HG03196 (cell line): ENCODE measurements around the gene PRKAR1B.

Experiments
- ATAC-seq: cut with Tn5 transposase; IDR thresholded peaks from one replicate; pipeline ENCODE4 v1.9.1; 2021; ENCODE audit not compliant: unreplicated experiment

PRKAR1B gene

GRCh38 chr7:698515-699475 lies 28.3 kb downstream of the PRKAR1B start:
- ATAC-seq = no peak

GRCh38 chr7:696812-697551 lies 30.1 kb downstream of the PRKAR1B start:
- ATAC-seq = no peak

GRCh38 chr7:696426-696811 lies 30.7 kb downstream of the PRKAR1B start:
- no peak for ATAC-seq

GRCh38 chr7:693280-693679 lies 33.8 kb downstream of the PRKAR1B start:
- ATAC-seq = no peak

GRCh38 chr7:691361-692045 lies 35.6 kb downstream of the PRKAR1B start:
- ATAC-seq = no peak

- ATAC-seq = no peak
Measured at GRCh38 chr7:690478-691360, 36.4 kb downstream of the PRKAR1B start.

GRCh38 chr7:685540-685939 lies 41.5 kb downstream of the PRKAR1B start:
- no peak for ATAC-seq

- ATAC-seq = no peak
Measured at GRCh38 chr7:684416-684815, 42.7 kb downstream of the PRKAR1B start.

- no peak for ATAC-seq
Measured at GRCh38 chr7:683526-684205, 43.4 kb downstream of the PRKAR1B start.

GRCh38 chr7:682810-683209 lies 44.3 kb downstream of the PRKAR1B start:
- no peak for ATAC-seq

- ATAC-seq = no peak
Measured at GRCh38 chr7:681551-682307, 45.4 kb downstream of the PRKAR1B start.

- no peak for ATAC-seq
Measured at GRCh38 chr7:680411-681127, 46.5 kb downstream of the PRKAR1B start.

- ATAC-seq = no peak
Measured at GRCh38 chr7:676972-677385, 50.1 kb downstream of the PRKAR1B start.

- ATAC-seq = no peak
Measured at GRCh38 chr7:676246-676971, 50.7 kb downstream of the PRKAR1B start.

- no peak for ATAC-seq
Measured at GRCh38 chr7:674454-675410, 52.3 kb downstream of the PRKAR1B start.

GRCh38 chr7:673681-674453 lies 53.2 kb downstream of the PRKAR1B start:
- no peak for ATAC-seq
